Measurements from ENCODE around the gene LIN7C. TPM values are rescaled to one million over a fixed set of nuclear protein-coding genes. Genes with fewer than 3 reads are reported as not detected.

The LIN7C gene
- total and polyA plus RNA-seq, 2 of the 13 experiments (the other 11 are each of a cell fraction or from before 2014, with no cell fraction given): 14.8 to 37.2 TPM

GRCh38 chr11:27506200-27507182, at the start of gene LIN7C (continued):
- TF ChIP-seq ATF7 (IDR thresholded peaks at IDR 0.05) (no peak), ATF7 (CRISPR knock-in tag; IDR thresholded peaks at IDR 0.05) (peak; percentile 73; the same call in 1 of the 2 replicates), ZFP91 (CRISPR knock-in tag; IDR thresholded peaks at IDR 0.05; ENCODE audit: borderline replicate concordance) (peak; percentile 92), FOXC1 (CRISPR knock-in tag; IDR thresholded peaks at IDR 0.05; ENCODE audit: borderline replicate concordance) (no peak; the same call in 1 of the 2 replicates), ZNF501 (CRISPR knock-in tag; IDR thresholded peaks at IDR 0.05) (peak; percentile 90), ZBTB42 (CRISPR knock-in tag; IDR thresholded peaks at IDR 0.05) (0 out of 2 replicates have a peak, but pooled peaks have one; percentile 13), ZNF850 (CRISPR knock-in tag; conservative IDR thresholded peaks at IDR 0.05) (no peak), MXD4 (CRISPR knock-in tag; IDR thresholded peaks at IDR 0.05) (no peak), ZNF253 (CRISPR knock-in tag; IDR thresholded peaks at IDR 0.05; ENCODE audit: borderline replicate concordance) (peak; percentile 16; the same call in 1 of the 2 replicates), ZNF235 (CRISPR knock-in tag; IDR thresholded peaks at IDR 0.05; ENCODE audit: borderline replicate concordance) (no peak), ZBTB37 (CRISPR knock-in tag; IDR thresholded peaks at IDR 0.05) (no peak), DPF2 (CRISPR knock-in tag; IDR thresholded peaks at IDR 0.05; ENCODE audit: borderline replicate concordance, low read depth) (no peak), CSRNP1 (CRISPR knock-in tag; IDR thresholded peaks at IDR 0.05) (peak; percentile 84; the same call in 1 of the 2 replicates), TCF7 (IDR thresholded peaks at IDR 0.05; ENCODE audit: low read depth) (no peak)
- TF ChIP-seq, protein P1, sequence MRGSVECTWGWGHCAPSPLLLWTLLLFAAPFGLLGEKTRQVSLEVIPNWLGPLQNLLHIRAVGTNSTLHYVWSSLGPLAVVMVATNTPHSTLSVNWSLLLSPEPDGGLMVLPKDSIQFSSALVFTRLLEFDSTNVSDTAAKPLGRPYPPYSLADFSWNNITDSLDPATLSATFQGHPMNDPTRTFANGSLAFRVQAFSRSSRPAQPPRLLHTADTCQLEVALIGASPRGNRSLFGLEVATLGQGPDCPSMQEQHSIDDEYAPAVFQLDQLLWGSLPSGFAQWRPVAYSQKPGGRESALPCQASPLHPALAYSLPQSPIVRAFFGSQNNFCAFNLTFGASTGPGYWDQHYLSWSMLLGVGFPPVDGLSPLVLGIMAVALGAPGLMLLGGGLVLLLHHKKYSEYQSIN (CRISPR knock-in tag; IDR thresholded peaks at IDR 0.05; ENCODE audit: borderline replicate concordance): no peak
- TF ChIP-seq, protein P2, sequence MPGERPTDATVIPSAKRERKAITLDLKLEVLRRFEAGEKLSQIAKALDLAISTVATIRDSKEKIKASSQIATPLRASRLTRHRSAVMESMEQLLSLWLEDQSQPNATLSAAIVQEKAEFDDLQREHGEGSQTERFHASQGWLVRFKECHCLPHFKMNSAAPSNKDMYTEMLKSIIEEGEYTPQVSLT (CRISPR knock-in tag; IDR thresholded peaks at IDR 0.05; ENCODE audit: borderline replicate concordance, low read depth): no peak
- TF ChIP-seq, protein P3, sequence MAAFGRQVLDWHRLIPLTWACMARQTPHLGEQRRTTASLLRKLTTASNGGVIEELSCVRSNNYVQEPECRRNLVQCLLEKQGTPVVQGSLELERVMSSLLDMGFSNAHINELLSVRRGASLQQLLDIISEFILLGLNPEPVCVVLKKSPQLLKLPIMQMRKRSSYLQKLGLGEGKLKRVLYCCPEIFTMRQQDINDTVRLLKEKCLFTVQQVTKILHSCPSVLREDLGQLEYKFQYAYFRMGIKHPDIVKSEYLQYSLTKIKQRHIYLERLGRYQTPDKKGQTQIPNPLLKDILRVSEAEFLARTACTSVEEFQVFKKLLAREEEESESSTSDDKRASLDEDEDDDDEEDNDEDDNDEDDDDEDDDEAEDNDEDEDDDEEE (CRISPR knock-in tag; IDR thresholded peaks at IDR 0.05): no peak
- TF ChIP-seq, protein P4, sequence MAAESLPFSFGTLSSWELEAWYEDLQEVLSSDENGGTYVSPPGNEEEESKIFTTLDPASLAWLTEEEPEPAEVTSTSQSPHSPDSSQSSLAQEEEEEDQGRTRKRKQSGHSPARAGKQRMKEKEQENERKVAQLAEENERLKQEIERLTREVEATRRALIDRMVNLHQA (CRISPR knock-in tag; IDR thresholded peaks at IDR 0.05): no peak
